Stomach smooth muscle (tissue), 2 donors: Measurements from ENCODE around the gene DYRK4.

Source experiments
- H3K27ac ChIP-seq: one replicate; pipeline ENCODE4 v1.7.0; 2013; ENCODE audit warnings: mild to moderate bottlenecking, low read length, inconsistent platforms
- H3K27me3 ChIP-seq, 2 donors: one replicate each; pipeline ENCODE4 v1.7.0; 2013; ENCODE audit warnings: low read length in 2 of 2; ENCODE audit not compliant: insufficient read depth in 2 of 2, control insufficient read depth in 1 of 2
- H3K36me3 ChIP-seq, 2 donors: one replicate each; pipeline ENCODE4 v1.7.0; 2013; ENCODE audit warnings: low read length in 2 of 2; ENCODE audit not compliant: control insufficient read depth in 2 of 2, insufficient read depth in 2 of 2
- H3K4me1 ChIP-seq: one replicate; pipeline ENCODE4 v1.7.0; 2013; ENCODE audit warnings: low read length; ENCODE audit not compliant: control insufficient read depth, insufficient read depth
- H3K4me3 ChIP-seq, 2 donors: one replicate each; pipeline ENCODE4 v1.7.0; 2013; ENCODE audit warnings: low read length in 2 of 2
- H3K9ac ChIP-seq, 2 donors: one replicate each; pipeline ENCODE4 v1.7.0; 2013; ENCODE audit warnings: low read length in 2 of 2, mild to moderate bottlenecking in 1 of 2
- H3K9me3 ChIP-seq, 2 donors: one replicate each; pipeline ENCODE4 v1.7.0; 2013; ENCODE audit warnings: low read length in 2 of 2; ENCODE audit not compliant: control insufficient read depth in 2 of 2
- donor health status: healthy.
- donor health status: Pancreatic carcinoma.

The DYRK4 gene

GRCh38 chr12:4587108-4587507 lies 25.1 kb downstream of the DYRK4 start:
- Histone ChIP-seq H3K4me3 (no peak overlapping the region), H3K9me3 (no peaks in the 10 kb centered on the region), H3K9ac (no peak overlapping the region), H3K4me1 (no peaks in the 10 kb centered on the region), H3K36me3 (no peaks in the 10 kb centered on the region), H3K27ac (no peak overlapping the region), H3K27me3 (peaks cover 4 to 9% of the 10 kb centered on the region in 2 donors)

- no peak overlapping the region for H3K27ac ChIP-seq
- H3K4me3 ChIP-seq = no peak overlapping the region
- no peaks in the 10 kb centered on the region for H3K36me3 ChIP-seq
- no peaks in the 10 kb centered on the region for H3K9me3 ChIP-seq
- H3K9ac ChIP-seq = no peak overlapping the region
- no peaks in the 10 kb centered on the region for H3K4me1 ChIP-seq
- H3K27me3 ChIP-seq = peaks cover 4 to 8% of the 10 kb centered on the region in 2 donors
These were observed 26.9 kb downstream of the DYRK4 start for GRCh38 chr12:4588916-4589315.

GRCh38 chr12:4589941-4590340 lies 27.9 kb downstream of the DYRK4 start:
- no peaks in the 10 kb centered on the region for H3K4me1 ChIP-seq

GRCh38 chr12:4591180-4591687 lies 29.2 kb downstream of the DYRK4 start:
- H3K9me3 ChIP-seq = no peaks in the 10 kb centered on the region
- no peaks in the 10 kb centered on the region for H3K4me1 ChIP-seq
- no peaks in the 10 kb centered on the region for H3K36me3 ChIP-seq
- H3K4me3 ChIP-seq = no peak overlapping the region
- H3K27me3 ChIP-seq = peaks cover 4 to 5% of the 10 kb centered on the region in 2 donors
- no peak overlapping the region for H3K9ac ChIP-seq
- no peak overlapping the region for H3K27ac ChIP-seq

More at GRCh38 chr12:4589941-4590340, 27.9 kb downstream of the DYRK4 start:
- H3K4me3 ChIP-seq = no peak overlapping the region
- no peak overlapping the region for H3K9ac ChIP-seq
- no peaks in the 10 kb centered on the region for H3K36me3 ChIP-seq
- peaks cover 4 to 6% of the 10 kb centered on the region in 2 donors for H3K27me3 ChIP-seq
- H3K27ac ChIP-seq = no peak overlapping the region
- H3K9me3 ChIP-seq = no peaks in the 10 kb centered on the region

- Histone ChIP-seq H3K9me3 (no peaks in the 10 kb centered on the region), H3K4me1 (no peaks in the 10 kb centered on the region), H3K4me3 (no peak overlapping the region), H3K27me3 (peaks cover 2 to 3% of the 10 kb centered on the region in 2 donors), H3K9ac (no peak overlapping the region), H3K27ac (no peak overlapping the region), H3K36me3 (no peaks in the 10 kb centered on the region)
These were observed 33.9 kb downstream of the DYRK4 start for GRCh38 chr12:4595881-4596280.

- Histone ChIP-seq H3K27me3 (no peaks in the 10 kb centered on the region), H3K9ac (no peak overlapping the region), H3K36me3 (peaks cover 0 to 2% of the 10 kb centered on the region in 2 donors), H3K4me1 (peaks cover 2% of the 10 kb centered on the region), H3K27ac (no peak overlapping the region), H3K4me3 (no peak overlapping the region), H3K9me3 (no peaks in the 10 kb centered on the region)
These were observed 41.4 kb downstream of the DYRK4 start for GRCh38 chr12:4603421-4603820.

GRCh38 chr12:4603946-4604345 lies 41.9 kb downstream of the DYRK4 start:
- Histone ChIP-seq H3K27me3 (no peaks in the 10 kb centered on the region), H3K36me3 (peaks cover 0 to 2% of the 10 kb centered on the region in 2 donors), H3K4me1 (peaks cover 2% of the 10 kb centered on the region), H3K4me3 (no peak overlapping the region), H3K27ac (no peak overlapping the region), H3K9me3 (no peaks in the 10 kb centered on the region), H3K9ac (no peak overlapping the region)

GRCh38 chr12:4604684-4605193 lies 42.7 kb downstream of the DYRK4 start:
- H3K27ac ChIP-seq = peak overlapping the region; percentile 66
- peaks cover 0 to 2% of the 10 kb centered on the region in 2 donors for H3K36me3 ChIP-seq
- H3K4me3 ChIP-seq = peak overlapping the region; percentile 92 to 99
- H3K27me3 ChIP-seq = no peaks in the 10 kb centered on the region
- peaks cover 2% of the 10 kb centered on the region for H3K4me1 ChIP-seq
- no peaks in the 10 kb centered on the region for H3K9me3 ChIP-seq
- H3K9ac ChIP-seq = peak overlapping the region; percentile 90 to 93

GRCh38 chr12:4607056-4607455 lies 45.0 kb downstream of the DYRK4 start:
- Histone ChIP-seq H3K9ac (no peak overlapping the region), H3K4me3 (no peak overlapping the region), H3K4me1 (peaks cover 2% of the 10 kb centered on the region), H3K36me3 (peaks cover 14 to 15% of the 10 kb centered on the region in 2 donors), H3K9me3 (no peaks in the 10 kb centered on the region), H3K27me3 (no peaks in the 10 kb centered on the region), H3K27ac (no peak overlapping the region)

- H3K9me3 ChIP-seq = no peaks in the 10 kb centered on the region
- H3K27ac ChIP-seq = no peak overlapping the region
- H3K36me3 ChIP-seq = peaks cover 23 to 24% of the 10 kb centered on the region in 2 donors
These were observed 47.1 kb downstream of the DYRK4 start for GRCh38 chr12:4609071-4609470.

GRCh38 chr12:4610481-4610880 lies 48.5 kb downstream of the DYRK4 start:
- H3K4me1 ChIP-seq = peaks cover 2% of the 10 kb centered on the region
- H3K9me3 ChIP-seq = no peaks in the 10 kb centered on the region
- H3K4me3 ChIP-seq = no peak overlapping the region
- no peak overlapping the region for H3K9ac ChIP-seq
- H3K36me3 ChIP-seq = peaks cover 23 to 26% of the 10 kb centered on the region in 2 donors
- H3K27ac ChIP-seq = no peak overlapping the region
- H3K27me3 ChIP-seq = no peaks in the 10 kb centered on the region

More at GRCh38 chr12:4609071-4609470, 47.1 kb downstream of the DYRK4 start:
- H3K4me3 ChIP-seq = no peak overlapping the region
- H3K9ac ChIP-seq = no peak overlapping the region
- H3K4me1 ChIP-seq = peaks cover 2% of the 10 kb centered on the region
- no peaks in the 10 kb centered on the region for H3K27me3 ChIP-seq
